Measurements from ENCODE around the gene MAL. TPM values are rescaled to one million over a fixed set of nuclear protein-coding genes. Genes with fewer than 3 reads are reported as not detected.

MAL gene
- total and polyA plus RNA-seq, 2 experiments from 2014 or later: not detected

GRCh38 chr2:95042472-95043271 lies 17.2 kb downstream of the MAL start:
- H2AFZ ChIP-seq: no peak overlapping the region
- in situ Hi-C loops (cut with MboI): no loop called here
- no peaks in the 10 kb centered on the region for H4K20me1 ChIP-seq (ENCODE audit: insufficient read depth)
- peaks cover 18% of the 10 kb centered on the region for H3F3A ChIP-seq (ENCODE audit: insufficient read depth)
- 25 to 28% methylated on average over 7 of the region's 7 CpGs for WGBS, 2 experiments (ENCODE audit: low coverage in 1 of 2, low lambda C conversion rate in 2 of 2, missing lambda C conversion rate in 2 of 2)
- no peaks in the 10 kb centered on the region for H3K9me3 ChIP-seq (ENCODE audit: low read depth)
- H3K9me2 ChIP-seq (ENCODE audit: insufficient read depth): no peaks in the 10 kb centered on the region
- H3K79me2 ChIP-seq (ENCODE audit: insufficient read depth): no peaks in the 10 kb centered on the region
- H3K4me3 ChIP-seq: no peak overlapping the region
- no peak overlapping the region for H3K4me2 ChIP-seq (ENCODE audit: unreplicated experiment)
- TF ChIP-seq EZH2 (IDR thresholded peaks at IDR 0.05; ENCODE audit: insufficient read depth, poor library complexity, severe bottlenecking) (no peak), EZH2phosphoT487 (IDR thresholded peaks at IDR 0.05; ENCODE audit: insufficient read depth, low read depth) (no peak)
- 0 out of 2 replicates have a peak, but pooled peaks cover 3% of the 10 kb centered on the region for H3K4me1 ChIP-seq (ENCODE audit: insufficient read depth)
- H3K9ac ChIP-seq: no peak overlapping the region
- no peaks in the 10 kb centered on the region for H3K36me3 ChIP-seq (ENCODE audit: low read depth)
- DNase-seq: no peak
- H3K27ac ChIP-seq: no peak overlapping the region
- peaks cover 37% of the 10 kb centered on the region for H3K27me3 ChIP-seq (replicated peaks; ENCODE audit: insufficient read depth)

- in situ Hi-C loops (cut with MboI): no loop called here
- 25 to 28% methylated on average over 17 of the region's 17 CpGs for WGBS, 2 experiments (ENCODE audit: low coverage in 1 of 2, low lambda C conversion rate in 2 of 2, missing lambda C conversion rate in 2 of 2)
- H4K20me1 ChIP-seq (ENCODE audit: insufficient read depth): no peaks in the 10 kb centered on the region
Measured at GRCh38 chr2:95043300-95044093, 18.0 kb downstream of the MAL start.

GRCh38 chr2:95044601-95045000 lies 19.1 kb downstream of the MAL start:
- no peak for DNase-seq
- WGBS, 2 experiments (ENCODE audit: low coverage in 1 of 2, low lambda C conversion rate in 2 of 2, missing lambda C conversion rate in 2 of 2): 71 to 72% methylated on average over 5 of the region's 5 CpGs
- H3K9ac ChIP-seq: no peak overlapping the region
- H3K27ac ChIP-seq: no peak overlapping the region
- H3K4me3 ChIP-seq: no peak overlapping the region
- H3K27me3 ChIP-seq (replicated peaks; ENCODE audit: insufficient read depth): peaks cover 37% of the 10 kb centered on the region
- no peaks in the 10 kb centered on the region for H3K36me3 ChIP-seq (ENCODE audit: low read depth)
- H3K79me2 ChIP-seq (ENCODE audit: insufficient read depth): no peaks in the 10 kb centered on the region
- 0 out of 2 replicates have a peak, but pooled peaks cover under 1% of the 10 kb centered on the region for H3F3A ChIP-seq (ENCODE audit: insufficient read depth)
- in situ Hi-C loops (cut with MboI): no loop called here
- 0 out of 2 replicates have a peak, but pooled peaks cover 3% of the 10 kb centered on the region for H3K4me1 ChIP-seq (ENCODE audit: insufficient read depth)
- no peak for TF ChIP-seq EZH2 (IDR thresholded peaks at IDR 0.05; ENCODE audit: insufficient read depth, poor library complexity, severe bottlenecking)
- TF ChIP-seq EZH2phosphoT487 (IDR thresholded peaks at IDR 0.05; ENCODE audit: insufficient read depth, low read depth): no peak
- no peak overlapping the region for H3K4me2 ChIP-seq (ENCODE audit: unreplicated experiment)
- no peaks in the 10 kb centered on the region for H3K9me3 ChIP-seq (ENCODE audit: low read depth)
- no peaks in the 10 kb centered on the region for H3K9me2 ChIP-seq (ENCODE audit: insufficient read depth)
- H2AFZ ChIP-seq: no peak overlapping the region
- H4K20me1 ChIP-seq (ENCODE audit: insufficient read depth): no peaks in the 10 kb centered on the region

More at GRCh38 chr2:95043300-95044093, 18.0 kb downstream of the MAL start:
- Histone ChIP-seq H3K4me2 (ENCODE audit: unreplicated experiment) (no peak overlapping the region), H3K79me2 (ENCODE audit: insufficient read depth) (no peaks in the 10 kb centered on the region), H3K36me3 (ENCODE audit: low read depth) (no peaks in the 10 kb centered on the region), H3K9me2 (ENCODE audit: insufficient read depth) (no peaks in the 10 kb centered on the region), H3K4me3 (no peak overlapping the region), H3K9me3 (ENCODE audit: low read depth) (no peaks in the 10 kb centered on the region), H3K9ac (no peak overlapping the region), H2AFZ (no peak overlapping the region), H3F3A (ENCODE audit: insufficient read depth) (peaks cover 10% of the 10 kb centered on the region), H3K4me1 (ENCODE audit: insufficient read depth) (0 out of 2 replicates have a peak, but pooled peaks cover 3% of the 10 kb centered on the region), H3K27ac (no peak overlapping the region), H3K27me3 (replicated peaks; ENCODE audit: insufficient read depth) (peaks cover 37% of the 10 kb centered on the region)
- DNase-seq: peak; percentile 88
- no peak for TF ChIP-seq EZH2phosphoT487 (IDR thresholded peaks at IDR 0.05; ENCODE audit: insufficient read depth, low read depth)
- TF ChIP-seq EZH2 (IDR thresholded peaks at IDR 0.05; ENCODE audit: insufficient read depth, poor library complexity, severe bottlenecking): no peak

- Histone ChIP-seq H3K79me2 (ENCODE audit: insufficient read depth) (no peaks in the 10 kb centered on the region), H3F3A (ENCODE audit: insufficient read depth) (no peaks in the 10 kb centered on the region), H3K4me1 (ENCODE audit: insufficient read depth) (0 out of 2 replicates have a peak, but pooled peaks cover 3% of the 10 kb centered on the region), H3K9me3 (ENCODE audit: low read depth) (no peaks in the 10 kb centered on the region), H3K27me3 (replicated peaks; ENCODE audit: insufficient read depth) (peaks cover 44% of the 10 kb centered on the region), H3K36me3 (ENCODE audit: low read depth) (no peaks in the 10 kb centered on the region), H4K20me1 (ENCODE audit: insufficient read depth) (no peaks in the 10 kb centered on the region), H3K27ac (no peak overlapping the region), H3K4me3 (no peak overlapping the region), H2AFZ (no peak overlapping the region), H3K4me2 (ENCODE audit: unreplicated experiment) (no peak overlapping the region), H3K9ac (no peak overlapping the region), H3K9me2 (ENCODE audit: insufficient read depth) (no peaks in the 10 kb centered on the region)
- DNase-seq: no peak
- no peak for TF ChIP-seq EZH2phosphoT487 (IDR thresholded peaks at IDR 0.05; ENCODE audit: insufficient read depth, low read depth)
- 57 to 76% methylated on average over 12 to 13 of the region's 13 CpGs for WGBS, 2 experiments (ENCODE audit: low coverage in 1 of 2, low lambda C conversion rate in 2 of 2, missing lambda C conversion rate in 2 of 2)
- in situ Hi-C loops (cut with MboI): no loop called here
Measured at GRCh38 chr2:95046371-95047112, 21.0 kb downstream of the MAL start.
